ACC112 (cell line): ENCODE measurements around the gene YWHAQ.

Experiments
- H2AFZ ChIP-seq: fragments of 200-600 bp; sonication (generic); one replicate; pipeline ENCODE4 v1.6.0; 2017; ENCODE audit warnings: antibody characterized with exemption, low read length; ENCODE audit not compliant: unreplicated experiment
- H3K27ac ChIP-seq: fragments of 200-600 bp; sonication (generic); 2 replicates; pipeline ENCODE4 v1.5.1; 2014; ENCODE audit warnings: low read depth, mild to moderate bottlenecking, antibody characterized with exemption, low read length, moderate library complexity
- H3K27me3 ChIP-seq: fragments of 200-600 bp; sonication (generic); 2 replicates; pipeline ENCODE4 v1.6.1; 2014; ENCODE audit warnings: mild to moderate bottlenecking, antibody characterized with exemption, low read length, moderate library complexity, mixed read lengths; ENCODE audit not compliant: insufficient read depth
- H3K36me3 ChIP-seq: fragments of 200-600 bp; sonication (generic); 2 replicates; pipeline ENCODE4 v1.6.1; 2016; ENCODE audit warnings: mild to moderate bottlenecking, antibody characterized with exemption, low read length, moderate library complexity, mixed read lengths; ENCODE audit not compliant: insufficient read depth
- H3K4me1 ChIP-seq: fragments of 200-600 bp; sonication (generic); one replicate; pipeline ENCODE4 v1.6.1; 2016; ENCODE audit warnings: low read length, mixed read lengths; ENCODE audit not compliant: insufficient read depth, unreplicated experiment, control insufficient read depth
- H3K4me3 ChIP-seq: fragments of 200-600 bp; sonication (generic); 2 replicates; pipeline ENCODE4 v1.5.1; 2014; ENCODE audit warnings: mild to moderate bottlenecking, low read depth, low read length
- H3K79me2 ChIP-seq: fragments of 200-600 bp; sonication (generic); one replicate; pipeline ENCODE4 v1.6.0; 2016; ENCODE audit warnings: low read length; ENCODE audit not compliant: control insufficient read depth, unreplicated experiment, insufficient read depth

Gene YWHAQ

DNA sequence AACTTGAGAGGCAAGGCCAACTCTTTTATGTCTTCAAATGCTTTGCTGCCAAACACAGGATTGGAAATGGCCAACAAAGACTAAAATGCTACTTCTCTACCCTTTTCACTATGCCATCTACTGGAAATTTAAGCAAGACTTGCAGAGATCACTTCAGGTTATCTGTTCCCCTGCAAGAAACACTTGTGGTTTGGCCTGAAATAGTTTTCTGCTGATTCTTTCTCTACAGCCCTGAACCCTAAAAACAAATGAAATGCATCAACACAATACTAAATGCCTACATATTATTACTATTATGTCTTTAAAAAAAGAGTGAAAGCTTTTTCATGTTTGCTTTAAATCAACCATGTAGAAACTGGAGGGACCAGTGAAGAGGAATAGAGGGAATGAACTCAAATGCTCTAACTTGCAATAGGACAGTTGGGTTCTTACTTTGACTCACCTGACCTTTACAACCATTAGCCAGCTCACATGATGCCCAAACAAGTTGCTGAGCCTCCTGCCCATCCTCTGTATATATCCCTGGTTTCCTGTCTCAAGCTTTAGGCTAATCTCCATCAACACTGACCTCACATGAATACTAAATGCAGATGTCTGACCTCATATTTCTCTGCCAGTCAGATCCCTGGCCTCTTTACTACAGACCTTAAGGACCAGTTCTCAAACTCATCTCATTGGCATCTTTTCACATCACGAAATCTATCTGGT lies 57.6 kb downstream of the YWHAQ start:
- peaks cover 18% of the 10 kb centered on the region for H3K4me1 ChIP-seq
- no peaks in the 10 kb centered on the region for H3K79me2 ChIP-seq
- H2AFZ ChIP-seq: no peak overlapping the region
- no peaks in the 10 kb centered on the region for H3K27me3 ChIP-seq
- peak overlapping the region; percentile 2; the same call in 1 of the 2 replicates for H3K27ac ChIP-seq
- no peaks in the 10 kb centered on the region for H3K36me3 ChIP-seq
- H3K4me3 ChIP-seq: no peak overlapping the region

- Histone ChIP-seq H3K27ac (no peak overlapping the region), H3K4me3 (no peak overlapping the region), H3K36me3 (no peaks in the 10 kb centered on the region), H2AFZ (no peak overlapping the region), H3K4me1 (peaks cover 21% of the 10 kb centered on the region), H3K27me3 (no peaks in the 10 kb centered on the region), H3K79me2 (no peaks in the 10 kb centered on the region)
These were observed 60.4 kb downstream of the YWHAQ start for GRCh38 chr2:9570182-9571060.

GRCh38 chr2:9565436-9566153 lies 65.2 kb downstream of the YWHAQ start:
- peaks cover 9% of the 10 kb centered on the region for H3K4me1 ChIP-seq
- no peaks in the 10 kb centered on the region for H3K27me3 ChIP-seq
- H3K36me3 ChIP-seq: no peaks in the 10 kb centered on the region
- H3K4me3 ChIP-seq: peak overlapping the region; percentile 13; the same call in 1 of the 2 replicates
- H3K27ac ChIP-seq: peak overlapping the region; percentile 84
- H3K79me2 ChIP-seq: no peaks in the 10 kb centered on the region
- H2AFZ ChIP-seq: peak overlapping the region; percentile 5

GRCh38 chr2:9560628-9561027 lies 70.2 kb downstream of the YWHAQ start:
- peaks cover 8% of the 10 kb centered on the region for H3K4me1 ChIP-seq
- no peak overlapping the region for H3K4me3 ChIP-seq
- H3K36me3 ChIP-seq: no peaks in the 10 kb centered on the region
- H3K27ac ChIP-seq: no peak overlapping the region
- H3K27me3 ChIP-seq: no peaks in the 10 kb centered on the region
- no peak overlapping the region for H2AFZ ChIP-seq
- H3K79me2 ChIP-seq: peaks cover 11% of the 10 kb centered on the region

- Histone ChIP-seq H3K4me3 (no peak overlapping the region), H3K36me3 (no peaks in the 10 kb centered on the region), H3K27ac (peak overlapping the region; percentile 14), H3K4me1 (peaks cover 4% of the 10 kb centered on the region), H3K27me3 (no peaks in the 10 kb centered on the region), H3K79me2 (peaks cover 25% of the 10 kb centered on the region), H2AFZ (no peak overlapping the region)
These were observed 71.8 kb downstream of the YWHAQ start for GRCh38 chr2:9558948-9559381.

DNA sequence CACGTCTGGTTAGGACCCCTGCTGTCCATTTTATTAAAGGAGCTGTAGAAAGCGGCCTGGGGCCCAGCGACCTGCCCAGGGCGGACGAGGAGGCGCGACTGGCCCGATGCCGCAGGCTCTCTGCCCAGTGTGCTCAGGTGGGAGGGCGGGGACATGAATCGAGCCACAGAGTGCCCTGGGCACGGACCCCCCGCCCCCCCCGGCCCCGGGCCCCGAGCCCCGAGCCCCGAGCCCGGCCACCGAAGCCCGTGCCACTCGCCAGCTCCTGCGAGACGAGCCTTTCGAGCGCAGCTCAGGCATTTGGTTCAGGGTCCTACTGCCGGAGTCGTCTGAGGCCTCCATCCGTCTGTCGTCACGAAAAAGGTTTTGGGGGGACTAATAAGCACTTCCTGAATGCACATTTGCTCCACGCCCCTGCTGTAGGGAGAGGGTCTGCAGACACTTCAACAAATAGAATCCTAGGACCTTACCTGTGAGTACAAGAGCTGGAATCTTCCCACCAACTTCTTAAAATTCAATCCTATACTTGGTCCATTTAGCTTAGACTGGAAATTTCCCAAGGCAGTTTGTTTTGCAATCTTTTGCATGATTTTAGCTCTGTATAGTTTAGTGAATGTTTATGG lies 74.6 kb downstream of the YWHAQ start:
- Histone ChIP-seq H2AFZ (peak overlapping the region; percentile 10), H3K27me3 (no peaks in the 10 kb centered on the region), H3K4me1 (peaks cover 26% of the 10 kb centered on the region), H3K36me3 (no peaks in the 10 kb centered on the region), H3K79me2 (peaks cover 46% of the 10 kb centered on the region), H3K4me3 (peak overlapping the region; percentile 100), H3K27ac (peak overlapping the region; percentile 98)

DNA sequence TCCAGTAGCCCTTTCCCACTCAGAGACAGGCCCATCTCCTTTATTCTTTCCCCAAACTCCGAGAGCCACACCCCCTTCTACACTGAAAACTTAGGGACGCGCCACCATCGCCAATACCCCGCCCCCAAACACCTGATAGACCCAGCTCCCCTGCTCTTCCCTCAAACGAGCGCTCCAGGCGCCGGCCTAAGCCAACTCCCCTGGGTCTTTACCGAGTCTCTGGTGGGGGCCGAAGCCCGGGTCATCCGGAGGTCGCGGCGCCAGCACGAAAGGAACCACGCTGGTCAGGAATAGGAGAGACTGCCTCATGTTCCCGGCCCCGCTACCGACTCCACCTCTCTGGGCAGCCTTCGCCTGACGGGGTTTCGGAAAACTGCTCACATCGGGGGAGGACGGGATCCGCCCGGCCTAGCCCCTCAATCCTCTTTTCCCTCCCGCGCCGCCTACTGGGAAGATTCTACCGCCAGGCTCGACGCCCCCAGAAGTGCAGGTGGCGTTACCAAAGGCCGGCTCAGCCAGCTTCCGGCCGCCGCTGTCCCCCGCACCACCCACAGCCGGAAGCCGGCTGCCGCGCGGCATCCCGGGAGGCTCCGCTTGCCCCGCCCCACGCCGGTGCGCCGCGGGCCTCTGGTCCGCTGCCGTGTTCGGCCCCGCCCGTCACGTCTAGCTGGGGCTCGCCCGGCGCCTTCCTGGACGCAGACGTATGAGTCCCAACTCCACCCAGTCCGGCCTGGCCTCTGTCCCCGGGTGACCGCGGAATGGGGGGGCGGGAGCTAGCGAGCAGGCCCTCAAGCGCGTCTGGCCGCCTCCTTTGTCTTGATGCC lies 75.3 kb downstream of the YWHAQ start, which contains the start of gene ADAM17:
TSS of gene ADAM17 (minus strand) at position 534 of the 824 bp plus-strand sequence. CDS start at position 309, 225 bp downstream.
- no peaks in the 10 kb centered on the region for H3K27me3 ChIP-seq

GRCh38 chr2:9554921-9555296 lies 75.9 kb downstream of the YWHAQ start:
- peak overlapping the region; percentile 98 for H3K27ac ChIP-seq
- H3K4me1 ChIP-seq: peaks cover 30% of the 10 kb centered on the region
- no peak overlapping the region for H2AFZ ChIP-seq
- H3K79me2 ChIP-seq: peaks cover 59% of the 10 kb centered on the region
- no peaks in the 10 kb centered on the region for H3K36me3 ChIP-seq
- peak overlapping the region; percentile 100 for H3K4me3 ChIP-seq
- H3K27me3 ChIP-seq: no peaks in the 10 kb centered on the region

More for the DNA sequence above, 75.3 kb downstream of the YWHAQ start, which contains the start of gene ADAM17:
- Histone ChIP-seq H3K79me2 (peaks cover 53% of the 10 kb centered on the region), H3K27ac (peak within 1 kb of the TSS; percentile 98), H3K4me1 (peaks cover 30% of the 10 kb centered on the region), H2AFZ (peak within 1 kb of the TSS; percentile 73), H3K4me3 (peak within 1 kb of the TSS; percentile 100), H3K36me3 (no peaks in the 10 kb centered on the region)

DNA sequence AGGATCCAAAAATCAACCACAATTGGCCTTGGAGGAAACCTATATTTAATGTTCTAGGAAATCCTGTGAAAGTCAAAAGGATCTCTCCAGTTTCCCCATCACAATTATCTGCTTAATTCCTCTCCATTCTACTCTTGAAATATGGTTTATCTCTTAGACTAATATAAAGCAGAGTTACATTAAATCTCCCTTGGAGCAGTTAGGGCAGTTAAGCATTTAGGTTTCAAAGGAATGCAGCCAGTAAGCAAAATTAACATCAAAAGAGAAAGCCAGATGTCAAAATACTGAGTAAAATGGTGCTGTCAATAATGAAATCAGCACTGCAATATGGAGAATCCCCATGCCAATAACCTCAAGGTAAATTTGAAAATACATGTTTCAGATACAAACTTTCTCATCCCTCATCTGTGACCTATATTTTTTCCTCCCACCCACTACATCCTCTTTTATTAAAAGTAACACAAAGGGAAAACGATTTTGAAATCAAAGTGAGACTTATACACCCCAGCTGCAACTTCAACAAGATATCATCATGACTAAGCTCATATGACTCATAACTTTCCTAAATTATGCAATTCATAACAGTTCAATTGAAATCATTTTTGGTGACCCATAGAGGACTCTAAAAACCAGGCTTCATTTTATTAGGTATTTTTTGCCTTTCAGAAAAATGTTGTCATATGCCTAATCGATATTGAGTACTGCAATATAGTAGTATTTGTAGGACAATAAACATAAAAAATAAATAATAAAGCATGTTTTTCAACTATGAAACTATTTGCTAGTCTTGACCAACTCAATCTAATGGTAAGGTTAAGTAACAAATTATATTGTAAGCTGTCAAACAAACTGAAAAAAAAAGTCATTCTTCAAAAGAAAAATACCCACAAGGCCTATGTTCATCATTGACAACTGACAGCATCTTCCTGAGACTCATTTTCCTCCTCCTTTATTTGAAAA lies 78.3 kb downstream of the YWHAQ start:
- Histone ChIP-seq H3K4me3 (peak overlapping the region; percentile 66), H3K79me2 (peaks cover 83% of the 10 kb centered on the region), H3K27me3 (no peaks in the 10 kb centered on the region), H3K4me1 (peaks cover 43% of the 10 kb centered on the region), H3K27ac (peak overlapping the region; percentile 98), H3K36me3 (no peaks in the 10 kb centered on the region), H2AFZ (no peak overlapping the region)
